Omental fat pad (tissue), 4 donors: ENCODE measurements around the gene DENND2A. TPM values are rescaled to one million over a fixed set of nuclear protein-coding genes. Genes with fewer than 3 reads are reported as not detected.
"Not testable (repeated sequence)": the region's sequence is repeated elsewhere in the genome, so short reads cannot be mapped to it uniquely, and the experiment has no call there.

Source experiments
- ATAC-seq: fragments of 150-250 bp; one replicate; pipeline ENCODE4 v1.9.1; 2016; ENCODE audit warnings: mild to moderate bottlenecking, moderate library complexity; ENCODE audit not compliant: low FRiP score
- DNase-seq: peaks from one replicate; pipeline ENCODE4 v3.0.0-alpha.2; 2019; ENCODE audit warnings: low spot score
- CTCF ChIP-seq, 3 donors: fragments of 450-650 bp; IDR thresholded peaks; one replicate each; pipeline ENCODE4 v1.5.1; 2016 to 2017; ENCODE audit warnings: antibody characterized with exemption in 3 of 3, mild to moderate bottlenecking in 3 of 3, moderate library complexity in 2 of 3
- total RNA-seq, 4 donors: library from RNA; depleted of rRNA; stranded (reverse); fragments of >200 nt; gene quantifications; one replicate each; pipeline ENCODE4 v1.1.0, GENCODE V29; 2016

The DENND2A gene
- total RNA-seq, 4 donors from 2014 or later: 6.7 to 34.7 (median 15.7) TPM

- no peak for TF ChIP-seq CTCF (IDR thresholded peaks at IDR 0.05)
- ATAC-seq (peak; percentile 72), DNase-seq (no peak)
Observed at GRCh38 chr7:140672382-140673062, 31.9 kb upstream of the DENND2A start, which contains the start of gene ADCK2. TSS of gene ADCK2 (plus strand) at chr7:140672945. CDS start at chr7:140673331, 386 bp downstream.

- DNase-seq (no peak), ATAC-seq (no peak)
- no peak for TF ChIP-seq CTCF (IDR thresholded peaks at IDR 0.05)
Observed at GRCh38 chr7:140671966-140672365, 31.4 kb upstream of the DENND2A start.

GRCh38 chr7:140670343-140670935, 29.8 kb upstream of the DENND2A start:
- no peak for TF ChIP-seq CTCF (IDR thresholded peaks at IDR 0.05)
- DNase-seq: no peak
- no peak for ATAC-seq

GRCh38 chr7:140669862-140670261, 29.2 kb upstream of the DENND2A start:
- DNase-seq: not testable (repeated sequence)

GRCh38 chr7:140669352-140669751, 28.7 kb upstream of the DENND2A start:
- DNase-seq (no peak), ATAC-seq (no peak)
- TF ChIP-seq CTCF (IDR thresholded peaks at IDR 0.05): no peak

More at GRCh38 chr7:140669862-140670261, 29.2 kb upstream of the DENND2A start:
- not testable (repeated sequence) for ATAC-seq

- no peak for DNase-seq
- TF ChIP-seq CTCF (IDR thresholded peaks at IDR 0.05): no peak
- ATAC-seq: no peak
Observed at GRCh38 chr7:140668641-140669040, 28.0 kb upstream of the DENND2A start.

- no peak for TF ChIP-seq CTCF (IDR thresholded peaks at IDR 0.05)
- DNase-seq: no peak
- ATAC-seq: no peak
Observed at GRCh38 chr7:140667476-140667875, 26.9 kb upstream of the DENND2A start.

- not testable (repeated sequence) for ATAC-seq
Observed at GRCh38 chr7:140662938-140663337, 22.3 kb upstream of the DENND2A start.

More at GRCh38 chr7:140662938-140663337, 22.3 kb upstream of the DENND2A start:
- not testable (repeated sequence) for DNase-seq
